NCI-H460 (cell line): ENCODE measurements around the gene KRT37. TPM values are rescaled to one million over a fixed set of nuclear protein-coding genes. Genes with fewer than 3 reads are reported as not detected.
"Not testable (repeated sequence)": the region's sequence is repeated elsewhere in the genome, so short reads cannot be mapped to it uniquely, and the experiment has no call there.

Experiments used
- DNase-seq: peaks from one replicate; pipeline ENCODE4 v3.0.0-alpha.2; 2016; ENCODE audit warnings: low read depth; ENCODE audit errors: extremely low read depth
- small RNA-seq, 2 experiments: library from RNA; depleted of rRNA; stranded (forward); fragments of <200 nt; gene quantifications; one replicate each; pipeline ENCODE3, GENCODE V24; 2014
- total RNA-seq: library from RNA; depleted of rRNA; stranded (reverse); fragments of >200 nt; shearing (Covaris generic); gene quantifications from 2 replicates; pipeline ENCODE4 v1.2.3, GENCODE V29; 2014; rRNA removed

KRT37 gene
- total RNA-seq, 1 experiment from 2014 or later, result not detected

DNA sequence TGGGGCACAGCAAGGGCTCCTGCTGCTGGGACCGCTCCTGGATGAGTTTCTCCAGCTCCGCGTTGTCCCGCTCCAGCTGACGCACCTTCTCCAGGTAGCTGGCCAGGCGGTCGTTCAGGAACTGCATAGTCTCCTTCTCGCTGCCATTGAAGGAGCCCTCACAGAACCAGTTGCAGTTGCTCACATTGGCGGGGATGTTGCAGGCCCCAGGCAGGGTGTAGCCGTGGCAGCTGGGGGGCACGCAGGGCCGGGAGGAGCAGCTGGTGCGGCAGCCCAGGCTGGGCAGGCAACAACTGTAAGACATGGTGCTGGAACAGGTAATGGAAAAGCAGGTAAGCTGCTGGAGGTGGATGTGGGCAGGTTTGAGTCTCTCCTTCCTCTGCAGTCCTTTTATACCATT is 42.4 kb downstream of the KRT37 start, which contains the start of gene KRT34:
Gene KRT34, minus strand, starts transcription at position 364 of the 400 bp plus-strand sequence. Its CDS starts 60 bp downstream, at position 304.
- DNase-seq, result not testable (repeated sequence)

DNA sequence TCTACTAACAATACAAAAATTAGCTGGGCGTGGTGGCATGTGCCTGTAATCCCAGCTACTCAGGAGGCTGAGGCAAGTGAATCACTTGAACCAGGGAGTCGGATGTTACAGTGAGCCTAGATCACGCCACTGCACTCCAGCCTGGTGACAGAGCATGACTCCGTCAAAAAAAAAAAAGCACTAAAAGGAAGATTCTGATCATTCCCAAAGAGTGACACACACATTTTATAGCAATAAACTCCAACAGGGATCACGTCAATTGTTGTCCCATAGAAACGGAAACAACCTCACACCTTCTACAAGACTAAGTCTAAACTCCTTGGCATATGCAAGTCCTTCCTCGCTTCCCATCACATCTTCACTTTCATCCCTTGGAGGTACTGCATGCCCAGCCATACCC is 44.3 kb downstream of the KRT37 start:
- DNase-seq, result peak; percentile 26

GRCh38 chr17:41377546-41377945 is 46.8 kb downstream of the KRT37 start:
- no peak for DNase-seq

Small RNAs within 50 kb of the gene (small RNA-seq; reads per million reads assigned to genes)
- gene RNU2-32P, result 0.41 to 2.3 reads per million in 2 experiments

Other genes starting within 250 kb of the KRT37 start
- gene KRTAP4-2, start 246.4 kb downstream of the KRT37 start, total RNA-seq, result not detected in 2 replicates
- gene KRTAP4-1, start 239.7 kb downstream of the KRT37 start, total RNA-seq, result 0.17 TPM in 1 of 2 replicates, not detected in the other
- gene KRTAP9-1, start 234.7 kb downstream of the KRT37 start, total RNA-seq, result not detected in 2 replicates
- gene KRTAP9-2, start 197.9 kb downstream of the KRT37 start, total RNA-seq, result not detected in 2 replicates
- gene KRTAP9-3, start 192.1 kb downstream of the KRT37 start, total RNA-seq, result not detected in 2 replicates
- gene KRTAP9-8, start 186.6 kb downstream of the KRT37 start, total RNA-seq, result not detected in 2 replicates
- gene KRTAP9-4, start 174.9 kb downstream of the KRT37 start, total RNA-seq, result not detected in 2 replicates
- gene KRTAP9-9, start 169.2 kb downstream of the KRT37 start, total RNA-seq, result not detected in 2 replicates
- not detected in 2 replicates for gene KRTAP9-6, start 159.2 kb downstream of the KRT37 start, total RNA-seq
- not detected in 2 replicates for gene KRTAP9-7, start 148.9 kb downstream of the KRT37 start, total RNA-seq
- not detected in 2 replicates for gene KRTAP29-1, start 121.7 kb downstream of the KRT37 start, total RNA-seq
- gene KRTAP16-1, start 115.3 kb downstream of the KRT37 start, total RNA-seq, result not detected in 2 replicates
- not detected in 2 replicates for gene KRTAP17-1, start 108.9 kb downstream of the KRT37 start, total RNA-seq
- gene KRT33A, start 73.8 kb downstream of the KRT37 start, total RNA-seq, result not detected in 2 replicates
- not detected in 2 replicates for gene KRT33B, start 54.8 kb downstream of the KRT37 start, total RNA-seq
- gene KRT34, start 42.3 kb downstream of the KRT37 start, total RNA-seq, result 0.10 TPM in 1 of 2 replicates, not detected in the other
- not detected in 2 replicates for gene KRT31, start 27.0 kb downstream of the KRT37 start, total RNA-seq
- gene KRT38, start 16.4 kb upstream of the KRT37 start, total RNA-seq, result not detected in 2 replicates
- not detected in 2 replicates for gene KRT32, start 42.8 kb upstream of the KRT37 start, total RNA-seq
- not detected in 2 replicates for gene KRT35, start 56.6 kb upstream of the KRT37 start, total RNA-seq
- not detected in 2 replicates for gene KRT36, start 65.3 kb upstream of the KRT37 start, total RNA-seq
- gene KRT13, start 81.0 kb upstream of the KRT37 start, total RNA-seq, result not detected in 2 replicates
- 3.7 and 6.0 TPM in 2 replicates for gene KRT15, start 94.3 kb upstream of the KRT37 start, total RNA-seq
- 1,671 and 1,675 TPM in 2 replicates for gene KRT19, start 103.7 kb upstream of the KRT37 start, total RNA-seq
- gene KRT9, start 147.5 kb upstream of the KRT37 start, total RNA-seq, result not detected in 2 replicates
- gene KRT14, start 162.3 kb upstream of the KRT37 start, total RNA-seq, result not detected in 2 replicates
- gene KRT16, start 188.2 kb upstream of the KRT37 start, total RNA-seq, result not detected in 2 replicates
- 0.42 TPM in 1 of 2 replicates, not detected in the other for gene KRT17, start 200.0 kb upstream of the KRT37 start, total RNA-seq